ENCODE data around the gene FAM210A.
A peak's percentile ranks its signal among the peaks of the same experiment; 100 is the strongest.

FAM210A gene

GRCh38 chr18:13725566-13726231 is 659 bp downstream of the FAM210A start:
- TF ChIP-seq CTCF (IDR thresholded peaks at IDR 0.05; ENCODE audit: control insufficient read depth, extremely low read depth, insufficient read depth): no peak
- DNase-seq (ENCODE audit: low read depth): no peak

GRCh38 chr18:13720847-13721246 is 5.5 kb downstream of the FAM210A start:
- no peak for DNase-seq (ENCODE audit: low read depth)
- H3K4me3 ChIP-seq (ENCODE audit: low read depth, low read length): no peak overlapping the region
- no peak for TF ChIP-seq CTCF (IDR thresholded peaks at IDR 0.05; ENCODE audit: control insufficient read depth, extremely low read depth, insufficient read depth)

More at GRCh38 chr18:13725566-13726231, 659 bp downstream of the FAM210A start:
- H3K4me3 ChIP-seq (ENCODE audit: low read depth, low read length): peak overlapping the region; percentile 90

DNA sequence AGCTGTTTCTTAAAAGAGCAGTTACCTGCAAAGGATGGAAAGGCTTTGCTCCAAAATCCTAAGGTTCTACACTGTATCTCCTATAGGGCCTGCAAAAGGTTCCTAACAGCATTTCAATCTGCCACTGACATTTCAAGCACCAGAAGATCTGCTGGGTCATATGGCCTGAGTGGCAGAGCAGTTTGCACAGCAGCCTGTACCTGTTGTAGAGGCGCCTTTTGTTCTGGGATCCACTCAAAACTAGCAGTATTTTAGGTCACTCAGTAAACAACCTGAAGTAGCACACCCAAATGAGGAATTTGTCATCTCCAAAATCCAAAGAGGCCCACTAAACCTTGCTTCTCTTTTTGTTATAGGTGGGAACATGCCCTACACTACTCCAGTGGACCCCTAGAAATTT is 6.2 kb downstream of the FAM210A start:
- DNase-seq (ENCODE audit: low read depth): no peak
- no peak for TF ChIP-seq CTCF (IDR thresholded peaks at IDR 0.05; ENCODE audit: control insufficient read depth, extremely low read depth, insufficient read depth)
- H3K4me3 ChIP-seq (ENCODE audit: low read depth, low read length): no peak overlapping the region

- no peak overlapping the region for H3K4me3 ChIP-seq (ENCODE audit: low read depth, low read length)
- no peak for TF ChIP-seq CTCF (IDR thresholded peaks at IDR 0.05; ENCODE audit: control insufficient read depth, extremely low read depth, insufficient read depth)
- DNase-seq (ENCODE audit: low read depth): no peak
These were observed 9.4 kb downstream of the FAM210A start for GRCh38 chr18:13716916-13717315.

GRCh38 chr18:13715330-13715729 is 11.0 kb downstream of the FAM210A start:
- no peak for TF ChIP-seq CTCF (IDR thresholded peaks at IDR 0.05; ENCODE audit: control insufficient read depth, extremely low read depth, insufficient read depth)
- no peak overlapping the region for H3K4me3 ChIP-seq (ENCODE audit: low read depth, low read length)
- no peak for DNase-seq (ENCODE audit: low read depth)

- TF ChIP-seq CTCF (IDR thresholded peaks at IDR 0.05; ENCODE audit: control insufficient read depth, extremely low read depth, insufficient read depth): no peak
- no peak overlapping the region for H3K4me3 ChIP-seq (ENCODE audit: low read depth, low read length)
These were observed 12.8 kb downstream of the FAM210A start for GRCh38 chr18:13713455-13714055.

More at GRCh38 chr18:13713455-13714055, 12.8 kb downstream of the FAM210A start:
- no peak for DNase-seq (ENCODE audit: low read depth)
